22Rv1 (cell line): Measurements from ENCODE around the gene GGN.

Experiments
- CTCF ChIP-seq: fragments of 450-650 bp; IDR thresholded peaks from 2 replicates; pipeline ENCODE4 v1.5.1; 2017; ENCODE audit warnings: mild to moderate bottlenecking
- ZFX ChIP-seq: fragments of 450-650 bp; IDR thresholded peaks from 2 replicates; pipeline ENCODE4 v1.6.1; 2017; ENCODE audit warnings: antibody characterized with exemption, borderline replicate concordance

DNA sequence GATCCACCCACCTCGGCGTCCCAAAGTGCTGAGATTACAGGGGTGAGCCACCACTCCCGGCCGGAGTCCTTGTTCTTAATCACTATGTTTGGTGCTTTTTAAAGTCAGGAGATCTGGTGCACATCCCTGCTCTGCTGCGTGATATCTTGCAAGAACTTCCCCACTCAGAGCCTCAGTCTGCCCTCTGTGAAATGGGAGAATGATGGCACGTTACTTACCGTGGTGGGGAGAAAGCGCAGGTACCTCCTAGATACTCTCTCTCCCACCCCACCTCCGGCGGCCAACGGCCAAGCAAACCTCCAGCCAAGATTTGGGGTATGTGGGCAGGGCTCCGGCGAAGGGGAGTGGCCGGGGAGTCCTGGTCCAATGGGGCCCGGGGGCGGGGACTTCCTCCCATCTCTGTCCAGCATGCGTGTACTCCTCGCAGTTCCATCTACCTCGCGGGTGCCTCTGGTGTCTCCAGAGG, 45.5 kb upstream of the GGN start, which contains the start of gene RYR1:
- no peak for TF ChIP-seq CTCF
- no peak for TF ChIP-seq ZFX
